ENCODE data around the gene CYP4B1. TPM values are rescaled to one million over a fixed set of nuclear protein-coding genes. Genes with fewer than 3 reads are reported as not detected.
"Not testable (repeated sequence)": the region's sequence is repeated elsewhere in the genome, so short reads cannot be mapped to it uniquely, and the experiment has no call there.

The CYP4B1 gene
- total and polyA plus RNA-seq, 2 donors: 1.1 to 26.5 TPM

GRCh38 chr1:46761740-46762139, 37.1 kb upstream of the CYP4B1 start:
- Histone ChIP-seq H3K4me1 (ENCODE audit: control insufficient read depth in 2 of 2, insufficient read depth in 2 of 2, low read length in 2 of 2) (no peaks in the 10 kb centered on the region), H3K36me3 (ENCODE audit: control insufficient read depth in 2 of 2, insufficient read depth in 2 of 2, low read length in 1 of 2) (no peaks in the 10 kb centered on the region), H3K27me3 (ENCODE audit: control insufficient read depth in 2 of 2, insufficient read depth in 1 of 2, low read length in 1 of 2) (peaks cover 0 to 7% of the 10 kb centered on the region in 2 donors), H3K9me3 (ENCODE audit: control insufficient read depth in 2 of 2, insufficient read depth in 1 of 2, low read length in 1 of 2) (no peaks in the 10 kb centered on the region), H3K27ac (ENCODE audit: low read depth in 1 of 2, low read length in 1 of 2) (no peak overlapping the region), H3K4me3 (ENCODE audit: low read length in 2 of 2) (no peak overlapping the region)
- no peak for DNase-seq (ENCODE audit: low read depth in 6 of 9, low spot score in 9 of 9)

GRCh38 chr1:46764402-46764801, 34.4 kb upstream of the CYP4B1 start:
- Histone ChIP-seq H3K4me3 (ENCODE audit: low read length in 2 of 2) (no peak overlapping the region), H3K27ac (ENCODE audit: low read depth in 1 of 2, low read length in 1 of 2) (no peak overlapping the region), H3K27me3 (ENCODE audit: control insufficient read depth in 2 of 2, insufficient read depth in 1 of 2, low read length in 1 of 2) (no peaks in the 10 kb centered on the region), H3K9me3 (ENCODE audit: control insufficient read depth in 2 of 2, insufficient read depth in 1 of 2, low read length in 1 of 2) (peaks cover 0 to 4% of the 10 kb centered on the region in 2 donors), H3K4me1 (ENCODE audit: control insufficient read depth in 2 of 2, insufficient read depth in 2 of 2, low read length in 2 of 2) (no peaks in the 10 kb centered on the region), H3K36me3 (ENCODE audit: control insufficient read depth in 2 of 2, insufficient read depth in 2 of 2, low read length in 1 of 2) (no peaks in the 10 kb centered on the region)
- DNase-seq (ENCODE audit: low read depth in 6 of 9, low spot score in 9 of 9): no peak
- WGBS: 87% methylated on average over 2 of the region's 2 CpGs

GRCh38 chr1:46767649-46768282, 31.1 kb upstream of the CYP4B1 start:
- H3K36me3 ChIP-seq (ENCODE audit: control insufficient read depth in 2 of 2, insufficient read depth in 2 of 2, low read length in 1 of 2): no peaks in the 10 kb centered on the region
- H3K27me3 ChIP-seq (ENCODE audit: control insufficient read depth in 2 of 2, insufficient read depth in 1 of 2, low read length in 1 of 2): no peaks in the 10 kb centered on the region
- H3K4me3 ChIP-seq (ENCODE audit: low read length in 2 of 2): no peak overlapping the region
- 94% methylated on average over 4 of the region's 4 CpGs for WGBS
- DNase-seq (ENCODE audit: low read depth in 6 of 9, low spot score in 9 of 9): no peak
- no peak overlapping the region for H3K27ac ChIP-seq (ENCODE audit: low read depth in 1 of 2, low read length in 1 of 2)
- no peaks in the 10 kb centered on the region for H3K4me1 ChIP-seq (ENCODE audit: control insufficient read depth in 2 of 2, insufficient read depth in 2 of 2, low read length in 2 of 2)
- H3K9me3 ChIP-seq (ENCODE audit: control insufficient read depth in 2 of 2, insufficient read depth in 1 of 2, low read length in 1 of 2): peaks cover 0 to 16% of the 10 kb centered on the region in 2 donors

GRCh38 chr1:46768445-46768844, 30.4 kb upstream of the CYP4B1 start:
- Histone ChIP-seq H3K9me3 (ENCODE audit: control insufficient read depth in 2 of 2, insufficient read depth in 1 of 2, low read length in 1 of 2) (peaks cover 0 to 16% of the 10 kb centered on the region in 2 donors), H3K36me3 (ENCODE audit: control insufficient read depth in 2 of 2, insufficient read depth in 2 of 2, low read length in 1 of 2) (no peaks in the 10 kb centered on the region), H3K4me3 (ENCODE audit: low read length in 2 of 2) (no peak overlapping the region), H3K4me1 (ENCODE audit: control insufficient read depth in 2 of 2, insufficient read depth in 2 of 2, low read length in 2 of 2) (no peaks in the 10 kb centered on the region), H3K27ac (ENCODE audit: low read depth in 1 of 2, low read length in 1 of 2) (no peak overlapping the region), H3K27me3 (ENCODE audit: control insufficient read depth in 2 of 2, insufficient read depth in 1 of 2, low read length in 1 of 2) (no peaks in the 10 kb centered on the region)
- 86% methylated on average over 5 of the region's 5 CpGs for WGBS
- no peak for DNase-seq (ENCODE audit: low read depth in 6 of 9, low spot score in 9 of 9)

GRCh38 chr1:46769028-46769740, 29.7 kb upstream of the CYP4B1 start:
- no peak overlapping the region for H3K4me3 ChIP-seq (ENCODE audit: low read length in 2 of 2)

GRCh38 chr1:46770541-46770940, 28.3 kb upstream of the CYP4B1 start:
- Histone ChIP-seq H3K9me3 (ENCODE audit: control insufficient read depth in 2 of 2, insufficient read depth in 1 of 2, low read length in 1 of 2) (peaks cover 0 to 16% of the 10 kb centered on the region in 2 donors), H3K4me1 (ENCODE audit: control insufficient read depth in 2 of 2, insufficient read depth in 2 of 2, low read length in 2 of 2) (no peaks in the 10 kb centered on the region), H3K36me3 (ENCODE audit: control insufficient read depth in 2 of 2, insufficient read depth in 2 of 2, low read length in 1 of 2) (no peaks in the 10 kb centered on the region), H3K4me3 (ENCODE audit: low read length in 2 of 2) (no peak overlapping the region), H3K27ac (ENCODE audit: low read depth in 1 of 2, low read length in 1 of 2) (no peak overlapping the region), H3K27me3 (ENCODE audit: control insufficient read depth in 2 of 2, insufficient read depth in 1 of 2, low read length in 1 of 2) (no peaks in the 10 kb centered on the region)
- WGBS: 92% methylated on average over 3 of the region's 3 CpGs
- no peak for DNase-seq (ENCODE audit: low read depth in 6 of 9, low spot score in 9 of 9)

More at GRCh38 chr1:46769028-46769740, 29.7 kb upstream of the CYP4B1 start:
- Histone ChIP-seq H3K9me3 (ENCODE audit: control insufficient read depth in 2 of 2, insufficient read depth in 1 of 2, low read length in 1 of 2) (peaks cover 0 to 16% of the 10 kb centered on the region in 2 donors), H3K4me1 (ENCODE audit: control insufficient read depth in 2 of 2, insufficient read depth in 2 of 2, low read length in 2 of 2) (no peaks in the 10 kb centered on the region), H3K27me3 (ENCODE audit: control insufficient read depth in 2 of 2, insufficient read depth in 1 of 2, low read length in 1 of 2) (no peaks in the 10 kb centered on the region), H3K27ac (ENCODE audit: low read depth in 1 of 2, low read length in 1 of 2) (no peak overlapping the region), H3K36me3 (ENCODE audit: control insufficient read depth in 2 of 2, insufficient read depth in 2 of 2, low read length in 1 of 2) (no peaks in the 10 kb centered on the region)
- DNase-seq (ENCODE audit: low read depth in 6 of 9, low spot score in 9 of 9): no peak

GRCh38 chr1:46772571-46772970, 26.3 kb upstream of the CYP4B1 start:
- Histone ChIP-seq H3K36me3 (ENCODE audit: control insufficient read depth in 2 of 2, insufficient read depth in 2 of 2, low read length in 1 of 2) (no peaks in the 10 kb centered on the region), H3K4me1 (ENCODE audit: control insufficient read depth in 2 of 2, insufficient read depth in 2 of 2, low read length in 2 of 2) (no peaks in the 10 kb centered on the region), H3K27ac (ENCODE audit: low read depth in 1 of 2, low read length in 1 of 2) (no peak overlapping the region), H3K9me3 (ENCODE audit: control insufficient read depth in 2 of 2, insufficient read depth in 1 of 2, low read length in 1 of 2) (peaks cover 0 to 16% of the 10 kb centered on the region in 2 donors), H3K4me3 (ENCODE audit: low read length in 2 of 2) (no peak overlapping the region), H3K27me3 (ENCODE audit: control insufficient read depth in 2 of 2, insufficient read depth in 1 of 2, low read length in 1 of 2) (no peaks in the 10 kb centered on the region)
- DNase-seq (ENCODE audit: low read depth in 6 of 9, low spot score in 9 of 9): no peak
- 67% methylated on average over 1 of the region's 1 CpG for WGBS

- Histone ChIP-seq H3K36me3 (ENCODE audit: control insufficient read depth in 2 of 2, insufficient read depth in 2 of 2, low read length in 1 of 2) (no peaks in the 10 kb centered on the region), H3K27me3 (ENCODE audit: control insufficient read depth in 2 of 2, insufficient read depth in 1 of 2, low read length in 1 of 2) (no peaks in the 10 kb centered on the region), H3K9me3 (ENCODE audit: control insufficient read depth in 2 of 2, insufficient read depth in 1 of 2, low read length in 1 of 2) (peaks cover 0 to 13% of the 10 kb centered on the region in 2 donors), H3K4me1 (ENCODE audit: control insufficient read depth in 2 of 2, insufficient read depth in 2 of 2, low read length in 2 of 2) (no peaks in the 10 kb centered on the region), H3K4me3 (ENCODE audit: low read length in 2 of 2) (no peak overlapping the region), H3K27ac (ENCODE audit: low read depth in 1 of 2, low read length in 1 of 2) (no peak overlapping the region)
- no peak for DNase-seq (ENCODE audit: low read depth in 6 of 9, low spot score in 9 of 9)
- WGBS: 98% methylated on average over 1 of the region's 1 CpG
These were observed 24.5 kb upstream of the CYP4B1 start for GRCh38 chr1:46774297-46774696.

GRCh38 chr1:46778456-46778855, 20.4 kb upstream of the CYP4B1 start:
- not testable (repeated sequence) for H3K27ac ChIP-seq (ENCODE audit: low read depth in 1 of 2, low read length in 1 of 2); DNase-seq (ENCODE audit: low read depth in 6 of 9, low spot score in 9 of 9)
- 97% methylated on average over 18 of the region's 18 CpGs for WGBS

More at GRCh38 chr1:46778456-46778855, 20.4 kb upstream of the CYP4B1 start:
- H3K36me3 ChIP-seq (ENCODE audit: control insufficient read depth in 2 of 2, insufficient read depth in 2 of 2, low read length in 1 of 2); H3K9me3 ChIP-seq (ENCODE audit: control insufficient read depth in 2 of 2, insufficient read depth in 1 of 2, low read length in 1 of 2); H3K4me1 ChIP-seq (ENCODE audit: control insufficient read depth in 2 of 2, insufficient read depth in 2 of 2, low read length in 2 of 2); H3K27me3 ChIP-seq (ENCODE audit: control insufficient read depth in 2 of 2, insufficient read depth in 1 of 2, low read length in 1 of 2); H3K4me3 ChIP-seq (ENCODE audit: low read length in 2 of 2): not testable (repeated sequence)

Measured in thymus (tissue), 11 donors.